Gastroesophageal sphincter (tissue), 3 donors: ENCODE data around the gene TDRD9.

ENCODE experiments used
- POLR2A ChIP-seq, 2 donors: fragments of 450-650 bp; IDR thresholded peaks; one replicate each; pipeline ENCODE4 v1.6.1; 2017; ENCODE audit warnings: antibody characterized with exemption in 2 of 2, mild to moderate bottlenecking in 2 of 2, moderate library complexity in 1 of 2
- POLR2AphosphoS5 ChIP-seq: sonication (generic); formaldehyde crosslinking; IDR thresholded peaks from one replicate; pipeline ENCODE4 v1.6.1; 2017; ENCODE audit warnings: antibody characterized with exemption
- TF ChIP-seq, protein P1 (sequence below), 4 experiments: fragments of 200-600 bp in 2 of 4; fragments of 450-650 bp in 2 of 4; sonication (generic) in 1 of 4; IDR thresholded peaks; one replicate each; pipeline ENCODE4 v1.5.1; 2017 to 2019; ENCODE audit warnings: antibody characterized with exemption in 4 of 4, mild to moderate bottlenecking in 2 of 4, moderate library complexity in 2 of 4

DNA sequence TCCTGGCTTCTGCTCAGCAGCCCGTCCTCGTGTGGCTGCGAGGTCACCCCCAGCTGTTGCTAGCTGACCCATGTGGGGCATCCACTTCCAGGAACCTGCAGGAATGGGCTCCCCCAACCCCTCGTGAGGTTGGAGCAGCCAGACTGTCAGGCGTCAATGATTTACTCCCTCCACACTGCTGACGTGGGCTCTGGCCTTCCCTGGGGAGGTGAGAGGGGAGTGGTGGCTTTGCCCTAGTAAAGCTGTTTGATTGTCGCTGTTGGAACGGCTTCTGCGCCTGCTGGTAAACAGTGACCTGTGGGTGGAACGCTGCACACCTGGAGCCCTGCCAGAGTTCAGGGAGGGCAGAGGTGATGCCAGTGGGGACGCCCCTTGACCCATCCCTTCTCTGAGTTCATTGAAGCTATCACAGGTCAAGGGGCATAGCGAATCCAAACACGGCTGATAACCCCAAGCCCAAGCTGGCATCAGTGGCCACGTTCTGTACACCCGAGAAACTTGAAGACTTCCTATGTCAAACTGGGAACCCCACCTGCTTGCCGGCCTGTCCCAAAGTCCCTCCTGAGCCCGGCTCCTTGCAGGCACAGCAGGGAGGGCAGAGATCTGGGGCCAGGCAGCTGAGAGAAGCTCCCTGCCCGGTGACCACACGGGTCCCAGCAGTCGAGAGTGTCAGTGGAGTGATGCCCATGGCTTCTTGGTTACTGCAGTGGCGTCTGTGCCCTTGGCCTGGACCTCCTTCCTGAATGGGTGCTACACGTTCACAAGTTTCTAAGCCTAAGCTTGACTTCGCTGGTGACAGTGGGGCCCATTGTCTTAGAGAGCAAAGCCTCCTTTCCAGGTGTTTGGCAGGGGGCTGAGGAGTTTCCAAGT lies 160.0 kb downstream of the TDRD9 start:
- no peak for TF ChIP-seq POLR2AphosphoS5
- TF ChIP-seq, protein P1, sequence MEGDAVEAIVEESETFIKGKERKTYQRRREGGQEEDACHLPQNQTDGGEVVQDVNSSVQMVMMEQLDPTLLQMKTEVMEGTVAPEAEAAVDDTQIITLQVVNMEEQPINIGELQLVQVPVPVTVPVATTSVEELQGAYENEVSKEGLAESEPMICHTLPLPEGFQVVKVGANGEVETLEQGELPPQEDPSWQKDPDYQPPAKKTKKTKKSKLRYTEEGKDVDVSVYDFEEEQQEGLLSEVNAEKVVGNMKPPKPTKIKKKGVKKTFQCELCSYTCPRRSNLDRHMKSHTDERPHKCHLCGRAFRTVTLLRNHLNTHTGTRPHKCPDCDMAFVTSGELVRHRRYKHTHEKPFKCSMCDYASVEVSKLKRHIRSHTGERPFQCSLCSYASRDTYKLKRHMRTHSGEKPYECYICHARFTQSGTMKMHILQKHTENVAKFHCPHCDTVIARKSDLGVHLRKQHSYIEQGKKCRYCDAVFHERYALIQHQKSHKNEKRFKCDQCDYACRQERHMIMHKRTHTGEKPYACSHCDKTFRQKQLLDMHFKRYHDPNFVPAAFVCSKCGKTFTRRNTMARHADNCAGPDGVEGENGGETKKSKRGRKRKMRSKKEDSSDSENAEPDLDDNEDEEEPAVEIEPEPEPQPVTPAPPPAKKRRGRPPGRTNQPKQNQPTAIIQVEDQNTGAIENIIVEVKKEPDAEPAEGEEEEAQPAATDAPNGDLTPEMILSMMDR (IDR thresholded peaks at IDR 0.05), result no peak
- no peak for TF ChIP-seq POLR2A (IDR thresholded peaks at IDR 0.05)
